HG02943 (cell line): ENCODE data around the gene CCDC192.

Experiments used
- ATAC-seq: cut with Tn5 transposase; IDR thresholded peaks from one replicate; pipeline ENCODE4 v1.9.1; 2021; ENCODE audit warnings: mild to moderate bottlenecking, low read depth, moderate library complexity; ENCODE audit not compliant: unreplicated experiment

CCDC192 gene

DNA sequence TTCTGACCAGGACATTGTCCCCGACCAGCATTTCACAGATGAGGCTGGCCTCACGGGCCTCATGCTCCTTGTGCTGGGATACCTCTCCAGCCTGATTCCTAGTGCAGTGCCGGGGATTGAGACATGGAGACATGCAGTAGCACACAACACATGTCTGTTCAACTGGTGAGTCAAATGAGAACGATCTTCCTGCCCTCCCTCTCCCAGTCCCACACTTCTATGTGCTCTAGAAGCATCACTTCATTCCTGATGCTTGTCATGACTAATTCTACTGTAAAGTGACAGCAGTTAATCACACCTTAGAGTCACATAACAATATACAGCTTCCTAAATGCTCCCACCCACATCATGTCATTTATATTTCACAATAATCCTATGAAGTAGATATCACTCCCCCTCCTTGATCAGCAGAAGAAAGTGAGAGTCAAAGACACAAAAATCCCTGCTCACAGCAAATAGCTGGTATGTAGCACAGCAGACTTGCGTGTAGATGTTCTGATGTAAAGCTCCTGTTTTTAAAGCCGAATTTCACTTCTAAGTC is 101.8 kb downstream of the CCDC192 start:
- no peak for ATAC-seq

DNA sequence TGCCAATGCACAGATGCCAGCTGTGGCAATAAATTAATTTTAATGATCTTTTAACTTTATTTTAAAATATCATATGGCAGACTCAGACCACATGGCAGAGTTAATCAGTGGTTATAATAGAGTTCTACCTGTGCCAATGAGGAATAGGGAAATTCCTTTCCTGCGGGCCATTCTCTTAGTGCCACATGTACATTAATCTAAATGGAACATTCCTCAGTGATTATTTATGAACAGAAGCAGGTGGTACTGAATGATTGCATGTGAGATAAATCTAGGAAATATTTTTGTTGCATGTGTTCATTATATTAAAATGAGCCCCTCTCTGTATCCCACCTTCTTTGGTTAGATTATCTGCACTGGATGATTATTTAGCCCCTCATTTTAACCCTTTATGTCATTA is 102.3 kb downstream of the CCDC192 start:
- ATAC-seq, result no peak

DNA sequence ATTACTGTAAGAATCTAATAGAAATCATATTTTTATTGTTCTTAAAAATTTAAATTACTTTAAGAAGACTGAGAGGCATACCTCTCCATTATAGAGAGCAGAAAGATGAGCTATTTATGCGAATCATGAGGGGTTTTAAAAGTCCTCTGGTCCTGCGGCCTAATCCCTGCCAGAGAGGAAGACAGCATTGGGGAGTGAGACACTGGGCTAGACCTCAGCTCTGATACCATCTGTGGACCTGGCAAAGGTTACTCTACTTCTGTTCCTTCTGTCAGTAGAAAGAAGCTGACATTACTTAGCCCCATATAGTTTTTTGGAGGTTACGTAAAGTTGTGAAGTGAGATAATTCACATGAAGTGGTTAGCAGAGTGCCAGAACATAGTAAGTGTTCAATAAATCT is 103.6 kb downstream of the CCDC192 start:
- ATAC-seq, result no peak

DNA sequence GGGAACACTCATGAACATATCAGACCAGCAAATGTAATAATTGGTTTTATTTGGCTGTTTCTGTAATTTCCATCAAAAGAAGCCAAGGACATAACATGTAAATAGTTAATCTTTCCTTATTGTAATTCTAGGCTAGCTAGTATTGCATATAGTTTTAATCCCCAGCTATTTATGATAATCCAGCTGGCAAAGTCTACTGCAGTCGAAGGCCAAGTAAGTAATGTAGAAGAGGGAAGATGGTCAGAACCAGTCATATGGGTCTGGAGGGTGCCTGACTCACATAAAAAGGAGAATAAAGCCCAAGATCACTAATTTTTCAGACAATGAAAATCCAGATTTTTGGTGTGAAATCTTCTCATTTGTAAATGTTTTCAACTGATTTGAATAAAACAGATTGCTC is 106.3 kb downstream of the CCDC192 start:
- ATAC-seq, result no peak

- no peak for ATAC-seq
Observed at GRCh38 chr5:127810017-127810416, 106.8 kb downstream of the CCDC192 start.

GRCh38 chr5:127810707-127811490 is 107.7 kb downstream of the CCDC192 start:
- no peak for ATAC-seq

DNA sequence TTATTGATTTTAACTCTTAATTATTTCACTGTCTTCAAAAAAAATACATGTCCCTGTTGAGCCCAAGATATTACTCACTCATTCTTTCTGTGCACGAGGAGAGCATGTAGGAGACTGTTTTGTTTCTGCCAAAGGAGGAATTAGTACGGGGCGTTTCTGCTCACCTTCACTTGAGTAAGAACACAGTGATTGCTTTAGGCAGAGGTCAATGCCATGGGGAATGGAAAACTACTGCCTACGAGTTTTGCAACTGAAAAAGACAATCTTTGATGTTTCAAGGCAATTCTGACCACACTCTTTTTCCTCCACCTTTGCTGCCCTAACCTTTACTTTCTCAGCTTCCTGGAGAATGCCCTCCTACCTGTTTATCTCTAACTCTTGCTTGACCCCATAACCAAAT is 109.4 kb downstream of the CCDC192 start:
- no peak for ATAC-seq

DNA sequence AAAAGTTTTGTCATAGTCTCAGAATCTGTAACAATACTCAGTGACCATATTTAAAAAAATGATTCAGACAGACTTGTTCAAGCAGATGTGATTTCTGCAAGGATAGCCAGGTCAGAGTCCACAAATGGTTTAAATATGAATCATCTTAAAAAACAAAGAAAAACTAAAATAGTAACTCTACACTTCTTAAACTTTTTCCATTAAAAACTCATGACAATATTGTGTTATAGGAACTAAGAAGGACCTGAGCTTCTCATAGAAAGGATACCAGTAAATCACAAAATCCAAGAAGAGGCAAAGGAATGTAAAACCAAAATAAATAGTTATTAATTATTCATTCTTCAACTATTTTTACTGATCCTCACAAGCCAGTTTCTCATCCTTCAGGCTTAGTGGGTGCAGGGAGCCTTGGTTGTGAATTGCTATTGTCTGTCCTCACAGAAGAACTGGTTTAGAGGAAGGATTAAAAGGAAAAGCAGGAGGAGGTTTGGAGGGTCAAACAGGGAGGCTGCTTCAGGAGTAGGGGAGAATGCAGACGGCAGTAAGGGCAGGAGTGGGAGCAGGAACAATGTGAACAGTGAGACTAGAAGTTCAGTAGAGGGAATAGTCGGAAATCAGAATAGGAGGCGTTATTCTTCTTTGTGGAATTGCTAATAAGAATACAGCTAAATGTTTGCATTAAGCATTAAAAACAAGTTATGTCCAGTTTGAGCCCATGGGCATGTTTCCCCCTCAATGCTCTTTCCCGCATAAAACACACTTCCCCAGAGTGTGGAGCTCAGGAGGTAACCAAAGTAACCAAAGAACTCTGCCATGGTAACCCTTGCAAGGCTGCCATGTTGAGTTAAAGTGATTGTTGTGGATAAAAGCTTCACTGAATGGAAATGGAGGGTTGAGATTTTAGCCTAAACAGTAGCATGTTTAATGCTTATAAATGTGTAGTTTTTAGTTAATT is 110.7 kb downstream of the CCDC192 start:
- ATAC-seq, result no peak

DNA sequence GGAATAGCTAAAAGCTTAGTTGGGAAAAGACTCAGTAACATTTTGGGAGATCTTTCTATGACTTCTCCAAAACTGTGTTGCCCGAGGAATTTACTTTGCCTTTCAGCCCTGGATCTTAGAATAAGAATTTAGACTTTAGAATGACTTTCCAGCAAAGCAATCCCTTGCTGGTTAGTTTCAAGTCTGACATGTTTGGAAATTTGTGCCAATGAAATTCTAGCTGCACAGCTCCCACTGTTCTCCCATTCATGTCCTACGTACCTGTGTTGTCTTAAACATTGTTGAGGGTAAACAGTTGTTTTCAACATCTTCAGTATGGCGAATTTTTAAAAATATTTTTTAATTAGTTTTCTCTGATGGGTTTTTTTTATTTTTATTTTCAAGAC is 111.4 kb downstream of the CCDC192 start:
- no peak for ATAC-seq

DNA sequence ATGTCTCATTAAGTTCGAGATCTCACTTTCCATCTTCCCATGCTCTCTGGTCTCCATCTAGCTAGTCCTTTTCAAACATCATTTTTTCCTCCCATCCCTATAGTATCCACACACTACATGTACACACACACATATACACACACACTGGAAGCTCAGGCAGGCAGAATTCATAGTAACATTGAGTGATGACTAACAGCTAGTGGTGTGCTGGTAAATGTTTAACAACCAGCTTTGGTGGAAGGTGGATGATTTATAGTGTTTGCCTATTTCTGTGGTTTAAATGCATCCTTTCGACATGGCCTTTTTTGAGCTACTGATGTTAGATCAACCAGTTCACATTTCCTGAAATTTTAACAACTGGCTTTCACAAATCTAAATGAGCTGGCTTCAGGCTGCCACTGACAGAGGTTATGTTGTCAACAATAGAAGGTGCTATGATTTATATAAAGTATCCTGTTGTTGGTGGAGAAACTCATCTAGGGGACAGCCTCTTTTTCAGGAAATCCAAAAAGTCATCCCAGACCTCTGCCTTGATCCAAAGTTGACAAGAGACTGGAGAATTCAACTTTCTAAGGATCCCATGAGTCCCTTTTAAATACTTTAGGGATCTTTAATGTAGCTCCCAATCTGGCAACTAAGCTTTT is 117.8 kb downstream of the CCDC192 start:
- ATAC-seq, result peak; percentile 94

GRCh38 chr5:127821896-127822295 is 118.7 kb downstream of the CCDC192 start:
- ATAC-seq, result no peak

GRCh38 chr5:127824126-127824525 is 120.9 kb downstream of the CCDC192 start:
- ATAC-seq, result no peak

DNA sequence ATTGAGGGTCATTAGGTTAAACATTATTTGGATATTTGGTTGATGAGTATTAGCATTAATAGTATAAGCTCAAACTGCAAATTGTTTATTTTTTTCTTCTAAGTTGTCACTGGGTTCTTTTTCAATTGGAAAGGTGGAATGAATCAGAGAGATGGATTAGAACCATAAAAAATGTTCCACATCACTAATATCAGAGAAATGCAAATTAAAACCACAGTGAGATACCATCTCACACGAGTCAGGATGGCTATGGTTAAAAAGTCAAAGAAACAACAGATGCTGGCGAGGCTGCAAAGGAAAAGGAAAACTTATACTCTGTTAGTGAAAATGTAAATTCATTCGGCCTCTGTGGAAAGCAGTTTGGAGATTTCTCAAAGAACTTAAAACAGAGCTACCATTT is 122.8 kb downstream of the CCDC192 start:
- ATAC-seq, result no peak

GRCh38 chr5:127827451-127827850 is 124.3 kb downstream of the CCDC192 start:
- ATAC-seq, result no peak

GRCh38 chr5:127830157-127830556 is 127.0 kb downstream of the CCDC192 start:
- ATAC-seq, result no peak

GRCh38 chr5:127830829-127831598 is 127.8 kb downstream of the CCDC192 start:
- no peak for ATAC-seq

GRCh38 chr5:127832067-127832466 is 128.9 kb downstream of the CCDC192 start:
- no peak for ATAC-seq

GRCh38 chr5:127834094-127834531 is 130.9 kb downstream of the CCDC192 start:
- ATAC-seq, result peak; percentile 84

- ATAC-seq, result no peak
Observed at GRCh38 chr5:127834554-127834953, 131.4 kb downstream of the CCDC192 start.

- no peak for ATAC-seq
Observed at GRCh38 chr5:127838661-127839060, 135.5 kb downstream of the CCDC192 start.
